ENCODE data around the gene VPS45.
A peak's percentile ranks its signal among the peaks of the same experiment; 100 is the strongest.

Gene VPS45

GRCh38 chr1:150162582-150162861 lies 94.9 kb downstream of the VPS45 start:
- Histone ChIP-seq H2AFZ (ENCODE audit: low read depth, low read length) (no peak overlapping the region), H3K79me2 (ENCODE audit: insufficient read depth, low read length) (no peaks in the 10 kb centered on the region), H3K4me2 (ENCODE audit: insufficient read depth, low read length) (peak overlapping the region; percentile 7; the same call in 1 of the 2 replicates), H3K4me1 (ENCODE audit: insufficient read depth, low read length) (peaks cover 38% of the 10 kb centered on the region), H3K27me3 (ENCODE audit: insufficient read depth, low read length, poor library complexity) (no peaks in the 10 kb centered on the region), H3K9me3 (ENCODE audit: insufficient read depth, low read length, severe bottlenecking) (no peaks in the 10 kb centered on the region), H3K27ac (ENCODE audit: low read length) (peak overlapping the region; percentile 44), H3K9ac (ENCODE audit: low read depth, low read length) (0 out of 2 replicates have a peak overlapping the region, but pooled peaks have one; percentile 14), H4K20me1 (ENCODE audit: insufficient read depth, low read length) (peaks cover 26% of the 10 kb centered on the region; the same call in 1 of the 2 replicates), H3K36me3 (ENCODE audit: insufficient read depth, low read length) (peaks cover 26% of the 10 kb centered on the region), H3K4me3 (ENCODE audit: low read depth in 1 of 2, low read length in 2 of 2) (no peak overlapping the region)
- DNase-seq (no peak), ATAC-seq (ENCODE audit: insufficient read depth, low read depth) (no peak)
- no peak for TF ChIP-seq EZH2 (IDR thresholded peaks at IDR 0.05; ENCODE audit: borderline replicate concordance, low read depth, low read length, severe bottlenecking)
- TF ChIP-seq CTCF (IDR thresholded peaks at IDR 0.05; ENCODE audit: borderline replicate concordance, extremely low read depth, low read length, poor library complexity, severe bottlenecking): no peak

GRCh38 chr1:150162862-150163706 lies 95.5 kb downstream of the VPS45 start:
- H3K79me2 ChIP-seq (ENCODE audit: insufficient read depth, low read length): no peaks in the 10 kb centered on the region
- ATAC-seq (ENCODE audit: insufficient read depth, low read depth) (peak; percentile 80), DNase-seq (peak; percentile 82)
- H3K4me3 ChIP-seq (ENCODE audit: low read depth in 1 of 2, low read length in 2 of 2): no peak overlapping the region
- no peak overlapping the region for H2AFZ ChIP-seq (ENCODE audit: low read depth, low read length)
- H4K20me1 ChIP-seq (ENCODE audit: insufficient read depth, low read length): peaks cover 21% of the 10 kb centered on the region; the same call in 1 of the 2 replicates
- no peaks in the 10 kb centered on the region for H3K27me3 ChIP-seq (ENCODE audit: insufficient read depth, low read length, poor library complexity)
- H3K27ac ChIP-seq (ENCODE audit: low read length): peak overlapping the region; percentile 44
- H3K4me1 ChIP-seq (ENCODE audit: insufficient read depth, low read length): peaks cover 35% of the 10 kb centered on the region
- no peak overlapping the region for H3K4me2 ChIP-seq (ENCODE audit: insufficient read depth, low read length)
- no peaks in the 10 kb centered on the region for H3K9me3 ChIP-seq (ENCODE audit: insufficient read depth, low read length, severe bottlenecking)
- TF ChIP-seq CTCF (IDR thresholded peaks at IDR 0.05; ENCODE audit: borderline replicate concordance, extremely low read depth, low read length, poor library complexity, severe bottlenecking) (no peak), EZH2 (IDR thresholded peaks at IDR 0.05; ENCODE audit: borderline replicate concordance, low read depth, low read length, severe bottlenecking) (no peak)
- peaks cover 20% of the 10 kb centered on the region for H3K36me3 ChIP-seq (ENCODE audit: insufficient read depth, low read length)
- 0 out of 2 replicates have a peak overlapping the region, but pooled peaks have one; percentile 14 for H3K9ac ChIP-seq (ENCODE audit: low read depth, low read length)

- H3K4me1 ChIP-seq (ENCODE audit: insufficient read depth, low read length): peaks cover 33% of the 10 kb centered on the region
- no peaks in the 10 kb centered on the region for H3K79me2 ChIP-seq (ENCODE audit: insufficient read depth, low read length)
- no peak overlapping the region for H2AFZ ChIP-seq (ENCODE audit: low read depth, low read length)
- TF ChIP-seq EZH2 (IDR thresholded peaks at IDR 0.05; ENCODE audit: borderline replicate concordance, low read depth, low read length, severe bottlenecking) (no peak), CTCF (IDR thresholded peaks at IDR 0.05; ENCODE audit: borderline replicate concordance, extremely low read depth, low read length, poor library complexity, severe bottlenecking) (no peak)
- H3K9me3 ChIP-seq (ENCODE audit: insufficient read depth, low read length, severe bottlenecking): no peaks in the 10 kb centered on the region
- H3K27ac ChIP-seq (ENCODE audit: low read length): no peak overlapping the region
- peaks cover 8% of the 10 kb centered on the region for H3K36me3 ChIP-seq (ENCODE audit: insufficient read depth, low read length)
- no peak for ATAC-seq (ENCODE audit: insufficient read depth, low read depth)
- peaks cover 12% of the 10 kb centered on the region; the same call in 1 of the 2 replicates for H4K20me1 ChIP-seq (ENCODE audit: insufficient read depth, low read length)
- no peak for DNase-seq
- H3K4me3 ChIP-seq (ENCODE audit: low read depth in 1 of 2, low read length in 2 of 2): no peak overlapping the region
- H3K27me3 ChIP-seq (ENCODE audit: insufficient read depth, low read length, poor library complexity): no peaks in the 10 kb centered on the region
- H3K9ac ChIP-seq (ENCODE audit: low read depth, low read length): no peak overlapping the region
- H3K4me2 ChIP-seq (ENCODE audit: insufficient read depth, low read length): no peak overlapping the region
Observed at GRCh38 chr1:150164224-150164623, 96.6 kb downstream of the VPS45 start.
